Panc1 (cell line): Measurements from ENCODE around the gene COMMD7.

ENCODE experiments used
- CTCF ChIP-seq: fragments of 450-650 bp; IDR thresholded peaks from 2 replicates; pipeline ENCODE4 v1.5.1; 2017; ENCODE audit warnings: mild to moderate bottlenecking
- POLR2AphosphoS5 ChIP-seq: IDR thresholded peaks from 2 replicates; pipeline ENCODE4 v1.6.1; 2012; ENCODE audit warnings: mild to moderate bottlenecking, low read depth, low read length, moderate library complexity
- REST ChIP-seq, 2 experiments: IDR thresholded peaks; 2 replicates each; pipeline ENCODE4 v1.6.1; 2011 to 2012; ENCODE audit warnings: low read depth in 2 of 2, control low read depth in 1 of 2, low read length in 1 of 2, mild to moderate bottlenecking in 1 of 2, moderate library complexity in 1 of 2; ENCODE audit not compliant: insufficient read depth in 1 of 2

- TF ChIP-seq CTCF = peak; percentile 95
- no peak for TF ChIP-seq REST (IDR thresholded peaks at IDR 0.05; ENCODE audit: insufficient read depth in 1 of 2, low read depth in 2 of 2, low read length in 1 of 2)
- TF ChIP-seq POLR2AphosphoS5 = no peak
These were observed 68.9 kb downstream of the COMMD7 start for GRCh38 chr20:32674362-32674789.
